ENCODE results near the gene LUC7L.
"Not testable (repeated sequence)": the region's sequence is repeated elsewhere in the genome, so short reads cannot be mapped to it uniquely, and the experiment has no call there.

DNA sequence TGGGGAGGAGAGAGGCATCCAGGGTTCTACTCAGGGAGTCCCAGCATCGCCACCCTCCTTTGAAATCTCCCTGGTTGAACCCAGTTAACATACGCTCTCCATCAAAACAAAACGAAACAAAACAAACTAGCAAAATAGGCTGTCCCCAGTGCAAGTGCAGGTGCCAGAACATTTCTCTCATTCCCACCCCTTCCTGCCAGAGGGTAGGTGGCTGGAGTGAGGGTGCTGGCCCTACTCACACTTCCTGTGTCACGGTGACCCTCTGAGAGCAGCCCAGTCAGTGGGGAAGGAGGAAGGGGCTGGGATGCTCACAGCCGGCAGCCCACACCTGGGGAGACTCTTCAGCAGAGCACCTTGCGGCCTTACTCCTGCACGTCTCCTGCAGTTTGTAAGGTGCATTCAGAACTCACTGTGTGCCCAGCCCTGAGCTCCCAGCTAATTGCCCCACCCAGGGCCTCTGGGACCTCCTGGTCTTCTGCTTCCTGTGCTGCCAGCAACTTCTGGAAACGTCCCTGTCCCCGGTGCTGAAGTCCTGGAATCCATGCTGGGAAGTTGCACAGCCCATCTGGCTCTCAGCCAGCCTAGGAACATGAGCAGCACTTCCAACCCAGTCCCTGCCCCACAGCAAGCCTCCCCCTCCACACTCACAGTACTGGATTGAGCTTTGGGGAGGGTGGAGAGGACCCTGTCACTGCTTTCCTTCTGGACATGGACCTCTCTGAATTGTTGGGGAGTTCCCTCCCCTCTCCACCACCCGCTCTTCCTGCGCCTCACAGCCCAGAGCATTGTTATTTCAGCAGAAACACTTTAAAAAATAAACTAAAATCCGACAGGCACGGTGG is 55.1 kb downstream of the LUC7L start:
- TF ChIP-seq, protein P1, sequence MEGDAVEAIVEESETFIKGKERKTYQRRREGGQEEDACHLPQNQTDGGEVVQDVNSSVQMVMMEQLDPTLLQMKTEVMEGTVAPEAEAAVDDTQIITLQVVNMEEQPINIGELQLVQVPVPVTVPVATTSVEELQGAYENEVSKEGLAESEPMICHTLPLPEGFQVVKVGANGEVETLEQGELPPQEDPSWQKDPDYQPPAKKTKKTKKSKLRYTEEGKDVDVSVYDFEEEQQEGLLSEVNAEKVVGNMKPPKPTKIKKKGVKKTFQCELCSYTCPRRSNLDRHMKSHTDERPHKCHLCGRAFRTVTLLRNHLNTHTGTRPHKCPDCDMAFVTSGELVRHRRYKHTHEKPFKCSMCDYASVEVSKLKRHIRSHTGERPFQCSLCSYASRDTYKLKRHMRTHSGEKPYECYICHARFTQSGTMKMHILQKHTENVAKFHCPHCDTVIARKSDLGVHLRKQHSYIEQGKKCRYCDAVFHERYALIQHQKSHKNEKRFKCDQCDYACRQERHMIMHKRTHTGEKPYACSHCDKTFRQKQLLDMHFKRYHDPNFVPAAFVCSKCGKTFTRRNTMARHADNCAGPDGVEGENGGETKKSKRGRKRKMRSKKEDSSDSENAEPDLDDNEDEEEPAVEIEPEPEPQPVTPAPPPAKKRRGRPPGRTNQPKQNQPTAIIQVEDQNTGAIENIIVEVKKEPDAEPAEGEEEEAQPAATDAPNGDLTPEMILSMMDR (IDR thresholded peaks at IDR 0.05; ENCODE audit: low read depth, low read length) = not testable (repeated sequence)
- TF ChIP-seq, protein P2, sequence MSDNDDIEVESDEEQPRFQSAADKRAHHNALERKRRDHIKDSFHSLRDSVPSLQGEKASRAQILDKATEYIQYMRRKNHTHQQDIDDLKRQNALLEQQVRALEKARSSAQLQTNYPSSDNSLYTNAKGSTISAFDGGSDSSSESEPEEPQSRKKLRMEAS (IDR thresholded peaks at IDR 0.05; ENCODE audit: low read depth, low read length) = not testable (repeated sequence)
- TF ChIP-seq POLR2A (IDR thresholded peaks at IDR 0.05; ENCODE audit: extremely low read depth, insufficient read length); MYC (IDR thresholded peaks at IDR 0.05; ENCODE audit: low read depth, low read length): not testable (repeated sequence)
